ENCODE results near the gene ADAMTS7. TPM values are rescaled to one million over a fixed set of nuclear protein-coding genes. Genes with fewer than 3 reads are reported as not detected.

ADAMTS7 gene
- total RNA-seq, 1 experiment from 2014 or later = 23.1 TPM

- no peak for DNase-seq
- H2BK12ac ChIP-seq (ENCODE audit: insufficient read length, low read depth, low read length) = no peak overlapping the region
- peak overlapping the region in 2 of 3 experiments; percentile 65 to 77; a peak in 3 of 7 replicates for H3K27ac Mint-ChIP-seq
These were observed 10.5 kb downstream of the ADAMTS7 start for GRCh38 chr15:78800806-78801205.

More at GRCh38 chr15:78800806-78801205, 10.5 kb downstream of the ADAMTS7 start:
- no peak overlapping the region for H3K4me3 Mint-ChIP-seq
- H2BK5ac ChIP-seq (ENCODE audit: insufficient read length, low read length) = no peak overlapping the region
- H3K23ac ChIP-seq (ENCODE audit: insufficient read length, low read depth, low read length) = no peak overlapping the region
- no peak overlapping the region for H4K5ac ChIP-seq (ENCODE audit: insufficient read length, low read depth, low read length)
- no peak overlapping the region for H3T11ph ChIP-seq (ENCODE audit: low read length)
- no peaks in the 10 kb centered on the region for H3K9me3 ChIP-seq (ENCODE audit: control insufficient read depth, low read depth, low read length)
- no peak overlapping the region for H2BK15ac ChIP-seq (ENCODE audit: low read depth, low read length)
- H3K56ac ChIP-seq (ENCODE audit: insufficient read length, low read depth, low read length) = no peak overlapping the region
- no peaks in the 10 kb centered on the region for H3K23me2 ChIP-seq (ENCODE audit: insufficient read length, low read depth, low read length, poor library complexity, severe bottlenecking)
- H4K20me1 ChIP-seq (ENCODE audit: control insufficient read depth, insufficient read depth, insufficient read length) = no peaks in the 10 kb centered on the region
- H3K9me3 Mint-ChIP-seq = no peaks in the 10 kb centered on the region
- H3K79me2 ChIP-seq (ENCODE audit: insufficient read depth, low read length) = no peaks in the 10 kb centered on the region
- H3K36me3 Mint-ChIP-seq (ENCODE audit: insufficient read depth in 1 of 3, low read depth in 3 of 3) = peaks cover 6 to 14% (median 13%) of the 10 kb centered on the region in 3 experiments; a peak in 6 of 7 replicates
- H3K14ac ChIP-seq (ENCODE audit: insufficient read depth, low read length) = no peak overlapping the region
- H3K27me3 Mint-ChIP-seq (ENCODE audit: low read depth) = peaks cover 2% of the 10 kb centered on the region; the same call in 1 of the 2 replicates
- no peak overlapping the region for H3K4ac ChIP-seq (ENCODE audit: low read depth, low read length)
- H4K91ac ChIP-seq (ENCODE audit: insufficient read length, low read depth, low read length) = no peak overlapping the region
- H3K27me3 ChIP-seq (ENCODE audit: insufficient read depth, low read length) = no peaks in the 10 kb centered on the region
- H3K18ac ChIP-seq (ENCODE audit: insufficient read length, low read depth, low read length) = no peak overlapping the region
- no peak overlapping the region for H2AK5ac ChIP-seq (ENCODE audit: insufficient read length, low read length)
- no peak for TF ChIP-seq CTCF (conservative IDR thresholded peaks at IDR 0.05)
- no peaks in the 10 kb centered on the region; the same call in 1 of the 2 replicates for H3K4me1 ChIP-seq (ENCODE audit: insufficient read depth, low read length)
- H3K79me1 ChIP-seq (ENCODE audit: insufficient read depth, low read depth, low read length, poor library complexity, severe bottlenecking) = no peaks in the 10 kb centered on the region
- H3K4me2 ChIP-seq (ENCODE audit: insufficient read depth, insufficient read length, low read length) = no peak overlapping the region
- no peak overlapping the region for H2BK120ac ChIP-seq (ENCODE audit: low read depth, low read length, poor library complexity, severe bottlenecking)
- no peak overlapping the region for H3K27ac ChIP-seq (ENCODE audit: insufficient read length, low read depth, low read length)
- peaks cover 20 to 31% of the 10 kb centered on the region in 2 experiments for H3K4me1 Mint-ChIP-seq
- H2BK20ac ChIP-seq (ENCODE audit: low read depth, low read length, poor library complexity, severe bottlenecking) = no peak overlapping the region
- no peak overlapping the region for H4K8ac ChIP-seq (replicated peaks; ENCODE audit: insufficient read length, low read depth, low read length)
- no peak overlapping the region for H2AFZ ChIP-seq (ENCODE audit: low read length)
- WGBS (ENCODE audit: extremely low coverage, insufficient read length, low lambda C conversion rate) = no CpG with 5 or more reads among the region's 21 CpGs
- H3K9ac ChIP-seq (ENCODE audit: extremely low read depth, insufficient read length, low read length) = no peak overlapping the region
